GM19023 (cell line): ENCODE results near the gene TSPAN5.
"Not testable (repeated sequence)": the region's sequence is repeated elsewhere in the genome, so short reads cannot be mapped to it uniquely, and the experiment has no call there.

ENCODE experiments used
- ATAC-seq: cut with Tn5 transposase; IDR thresholded peaks from one replicate; pipeline ENCODE4 v1.9.1; 2021; ENCODE audit warnings: mild to moderate bottlenecking, moderate library complexity; ENCODE audit not compliant: unreplicated experiment

TSPAN5 gene

GRCh38 chr4:98503676-98504075 is 154.7 kb downstream of the TSPAN5 start:
- ATAC-seq: no peak

- no peak for ATAC-seq
Observed at GRCh38 chr4:98502624-98503023, 155.8 kb downstream of the TSPAN5 start.

- ATAC-seq: no peak
Observed at GRCh38 chr4:98502031-98502430, 156.4 kb downstream of the TSPAN5 start.

GRCh38 chr4:98501383-98501782 is 157.0 kb downstream of the TSPAN5 start:
- no peak for ATAC-seq

GRCh38 chr4:98498774-98499173 is 159.6 kb downstream of the TSPAN5 start:
- ATAC-seq: no peak

- no peak for ATAC-seq
Observed at GRCh38 chr4:98496152-98496845, 162.1 kb downstream of the TSPAN5 start.

GRCh38 chr4:98493296-98493695 is 165.1 kb downstream of the TSPAN5 start:
- ATAC-seq: no peak

GRCh38 chr4:98491899-98492559 is 166.4 kb downstream of the TSPAN5 start:
- ATAC-seq: no peak

GRCh38 chr4:98490251-98490650 is 168.2 kb downstream of the TSPAN5 start:
- ATAC-seq: no peak

GRCh38 chr4:98485816-98486345 is 172.5 kb downstream of the TSPAN5 start:
- no peak for ATAC-seq

- ATAC-seq: no peak
Observed at GRCh38 chr4:98484031-98484430, 174.4 kb downstream of the TSPAN5 start.

GRCh38 chr4:98482847-98483806 is 175.3 kb downstream of the TSPAN5 start:
- ATAC-seq: peak; percentile 94

GRCh38 chr4:98482503-98482846 is 175.9 kb downstream of the TSPAN5 start:
- ATAC-seq: peak; percentile 27

- ATAC-seq: no peak
Observed at GRCh38 chr4:98481167-98481566, 177.2 kb downstream of the TSPAN5 start.

GRCh38 chr4:98480535-98480934 is 177.9 kb downstream of the TSPAN5 start:
- ATAC-seq: no peak

- ATAC-seq: not testable (repeated sequence)
Observed at GRCh38 chr4:98479590-98479989, 178.8 kb downstream of the TSPAN5 start.

GRCh38 chr4:98476891-98477290 is 181.5 kb downstream of the TSPAN5 start:
- no peak for ATAC-seq

GRCh38 chr4:98474408-98474844 is 184.0 kb downstream of the TSPAN5 start:
- no peak for ATAC-seq

GRCh38 chr4:98473046-98473445 is 185.4 kb downstream of the TSPAN5 start:
- no peak for ATAC-seq

GRCh38 chr4:98470831-98471230 is 187.6 kb downstream of the TSPAN5 start:
- ATAC-seq: no peak

GRCh38 chr4:98470366-98470765 is 188.0 kb downstream of the TSPAN5 start:
- no peak for ATAC-seq
